Keratinocyte (primary cell): ENCODE measurements around the gene PADI1. TPM values are rescaled to one million over a fixed set of nuclear protein-coding genes. Genes with fewer than 3 reads are reported as not detected.
A peak's percentile ranks its signal among the peaks of the same experiment; 100 is the strongest.

Source experiments
- DNase-seq: peaks from one replicate; pipeline ENCODE4 v3.0.0-alpha.2; 2011; ENCODE audit warnings: low read depth, missing footprints, low spot score
- FAIRE-seq: peaks from 2 replicates; lab custom pipeline; 2011; peaks lifted over from hg19 to GRCh38; lab: Jason Lieb, UNC
- H2AFZ ChIP-seq: 2 replicates; pipeline ENCODE4 v1.6.0; 2012; ENCODE audit warnings: low read length, control low read depth, inconsistent platforms; ENCODE audit not compliant: control insufficient read depth
- H3K27ac ChIP-seq: 2 replicates; pipeline ENCODE4 v1.5.1; 2011; ENCODE audit warnings: low read length; ENCODE audit not compliant: control insufficient read depth, insufficient read depth
- H3K27me3 ChIP-seq: 3 replicates; pipeline ENCODE4 v1.6.0; 2011; ENCODE audit warnings: low read length; ENCODE audit not compliant: control insufficient read depth, insufficient read depth; ENCODE audit errors: extremely low read depth
- H3K36me3 ChIP-seq, 2 experiments: 2 replicates in 1 of 2; 3 replicates in 1 of 2; pipeline ENCODE4 v1.5.1; 2011; ENCODE audit warnings: low read length in 2 of 2, mild to moderate bottlenecking in 1 of 2; ENCODE audit not compliant: control insufficient read depth in 2 of 2, insufficient read depth in 2 of 2; ENCODE audit errors: extremely low read depth in 1 of 2
- H3K4me1 ChIP-seq: 3 replicates; pipeline ENCODE4 v1.5.1; 2011; ENCODE audit warnings: low read length; ENCODE audit not compliant: control insufficient read depth, insufficient read depth; ENCODE audit errors: extremely low read depth
- H3K4me2 ChIP-seq: 3 replicates; pipeline ENCODE4 v1.6.0; 2011; ENCODE audit warnings: low read depth, low read length; ENCODE audit not compliant: control insufficient read depth, insufficient read depth; ENCODE audit errors: extremely low read depth
- H3K4me3 ChIP-seq, 3 experiments: fragments of 200-600 bp in 1 of 3; sonication (generic) in 1 of 3; 2 replicates in 2 of 3; 3 replicates in 1 of 3; pipeline ENCODE4 v1.5.1; 2011 to 2016; ENCODE audit warnings: low read length in 3 of 3, mild to moderate bottlenecking in 3 of 3, control low read depth in 2 of 3, inconsistent platforms in 1 of 3, low read depth in 1 of 3, mixed read lengths in 1 of 3, mixed run types in 1 of 3, moderate library complexity in 1 of 3; ENCODE audit not compliant: control insufficient read depth in 2 of 3, insufficient read depth in 2 of 3; ENCODE audit errors: extremely low read depth in 1 of 3
- H3K79me2 ChIP-seq: 2 replicates; pipeline ENCODE4 v1.6.0; 2012; ENCODE audit warnings: low read length; ENCODE audit not compliant: control insufficient read depth, insufficient read depth
- H3K9ac ChIP-seq: 3 replicates; pipeline ENCODE4 v1.6.0; 2011; ENCODE audit warnings: low read length; ENCODE audit not compliant: control insufficient read depth, insufficient read depth; ENCODE audit errors: extremely low read depth
- H3K9me1 ChIP-seq: 3 replicates; pipeline ENCODE4 v1.6.0; 2011; ENCODE audit warnings: low read length; ENCODE audit not compliant: control insufficient read depth, insufficient read depth; ENCODE audit errors: extremely low read depth
- H3K9me3 ChIP-seq: 2 replicates; pipeline ENCODE4 v1.5.1; 2012; ENCODE audit warnings: low read depth, low read length; ENCODE audit not compliant: control insufficient read depth
- H4K20me1 ChIP-seq: 3 replicates; pipeline ENCODE4 v1.6.0; 2011; ENCODE audit warnings: low read length; ENCODE audit not compliant: control insufficient read depth, insufficient read depth; ENCODE audit errors: extremely low read depth
- CTCF ChIP-seq, 3 experiments: IDR thresholded peaks in 1 of 3; conservative IDR thresholded peaks in 1 of 3; optimal IDR thresholded peaks in 1 of 3; 2 replicates in 2 of 3; 3 replicates in 1 of 3; pipeline versions ENCODE3 to v1.5.1; 2011; ENCODE audit warnings: low read length in 3 of 3, mild to moderate bottlenecking in 3 of 3, moderate library complexity in 2 of 3, control low read depth in 1 of 3, inconsistent platforms in 1 of 3; ENCODE audit not compliant: insufficient read depth in 2 of 3; ENCODE audit errors: extremely low read depth in 1 of 3
- EZH2 ChIP-seq: IDR thresholded peaks from one replicate; pipeline ENCODE4 v1.6.1; 2012; ENCODE audit warnings: inconsistent platforms, mild to moderate bottlenecking, low read length, moderate library complexity
- dilution Hi-C: fragments of 300-500 bp; cut with MboI; formaldehyde crosslinking; loops from one replicate; pipeline ENCODE4 v1.7.0; 2020; ENCODE audit warnings: low sequenced_read_pairs; ENCODE audit not compliant: extremely low pct_ligation_motif_present
- polyA plus RNA-seq, 5 experiments: library from polyadenylated mRNA; depleted of rRNA in 3 of 5; stranded (reverse) in 3 of 5; stranded (forward) in 1 of 5; unstranded in 1 of 5; fragments of >200 nt; gene quantifications; 1 replicate in 1 of 5; 2 replicates in 3 of 5; 3 replicates in 1 of 5; pipeline versions ENCODE4 v1.2.1 to v1.2.3, GENCODE V29; 2011 to 2012; ENCODE audit warnings: missing spikeins in 2 of 5, low read depth in 1 of 5, low replicate concordance in 1 of 5

The PADI1 gene
- polyA plus RNA-seq, 1 donor (not counting 4 experiments of a cell fraction or from before 2014, with no cell fraction given) = 0.96 TPM

- peak overlapping the region; percentile 30 for H2AFZ ChIP-seq
- FAIRE-seq = no peak
- H3K9ac ChIP-seq = peak overlapping the region; percentile 63
Measured at GRCh38 chr1:17189632-17189990, 15.3 kb upstream of the PADI1 start.

DNA sequence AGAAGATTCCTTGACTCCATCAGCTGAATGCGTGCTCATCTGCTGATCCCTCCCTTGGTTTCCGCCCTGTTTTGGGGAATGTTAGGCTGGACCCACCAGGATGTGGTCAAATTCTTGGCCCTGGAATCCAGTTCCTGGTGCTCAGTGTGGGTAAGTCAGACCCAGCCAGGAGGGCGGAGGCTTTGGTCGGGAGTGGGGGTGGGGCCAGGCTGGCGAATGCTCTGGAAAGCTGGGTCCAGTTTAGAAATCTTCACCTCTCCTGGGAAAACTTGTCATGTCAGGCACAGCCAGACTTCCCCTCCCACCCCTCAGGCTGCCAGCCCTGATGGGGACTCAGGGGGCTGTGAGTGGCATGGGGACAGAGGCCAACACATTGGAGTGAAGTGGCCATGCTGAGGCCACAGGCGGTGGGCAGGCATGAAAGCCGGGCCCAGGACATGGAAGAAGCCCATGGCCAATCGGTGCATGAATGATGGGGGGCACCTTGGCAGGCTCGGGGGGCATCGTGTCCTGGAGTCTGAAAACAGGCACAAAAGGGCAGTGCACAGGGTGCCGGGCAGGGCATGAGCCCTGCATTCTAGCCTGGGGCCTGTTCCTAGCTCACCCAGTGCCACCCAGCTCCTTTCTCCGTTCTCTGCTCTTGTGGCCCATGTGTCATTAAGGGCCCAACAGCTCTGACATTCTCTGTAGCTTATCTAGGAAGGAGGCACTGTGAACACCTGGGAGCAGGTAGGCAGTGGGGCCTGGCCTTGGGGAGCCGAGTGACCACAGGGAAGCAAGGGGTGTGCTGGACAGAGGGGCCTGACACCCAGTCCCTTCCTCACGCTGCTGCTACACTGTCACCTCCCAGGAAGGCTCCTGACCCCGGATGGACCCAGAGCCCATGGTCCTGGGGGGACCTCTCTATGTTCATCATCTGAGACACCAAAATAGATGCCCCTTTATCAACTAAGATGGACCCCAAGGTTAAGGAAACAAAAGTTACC, 14.6 kb upstream of the PADI1 start:
- H4K20me1 ChIP-seq = no peaks in the 10 kb centered on the region
- peak overlapping the region; percentile 30 for H2AFZ ChIP-seq

More at GRCh38 chr1:17189632-17189990, 15.3 kb upstream of the PADI1 start:
- TF ChIP-seq EZH2 (no peak), CTCF (optimal IDR thresholded peaks at IDR 0.05 in 1 of 3, IDR thresholded peaks at IDR 0.05 in 1 of 3, conservative IDR thresholded peaks at IDR 0.05 in 1 of 3; ENCODE audit: extremely low read depth in 1 of 3, insufficient read depth in 2 of 3, low read length in 3 of 3) (no peak)
- Histone ChIP-seq H3K79me2 (no peaks in the 10 kb centered on the region), H3K4me3 (no peak overlapping the region), H3K4me2 (peak overlapping the region; percentile 73), H3K9me3 (peaks cover 7% of the 10 kb centered on the region), H3K4me1 (peaks cover 79% of the 10 kb centered on the region), H3K27ac (peak overlapping the region; percentile 82), H3K27me3 (no peaks in the 10 kb centered on the region), H4K20me1 (no peaks in the 10 kb centered on the region), H3K36me3 (no peaks in the 10 kb centered on the region), H3K9me1 (peaks cover 2% of the 10 kb centered on the region)
- dilution Hi-C loops = no loop called here
- DNase-seq = no peak

More for the DNA sequence above, 14.6 kb upstream of the PADI1 start:
- DNase-seq (peak; percentile 94), FAIRE-seq (peak; percentile 99)
- H3K4me3 ChIP-seq = no peak overlapping the region
- H3K79me2 ChIP-seq = no peaks in the 10 kb centered on the region
- peak overlapping the region; percentile 82 for H3K27ac ChIP-seq
- no peaks in the 10 kb centered on the region for H3K27me3 ChIP-seq
- H3K36me3 ChIP-seq = no peaks in the 10 kb centered on the region
- H3K9me3 ChIP-seq = peaks cover 7% of the 10 kb centered on the region
- peaks cover 79% of the 10 kb centered on the region for H3K4me1 ChIP-seq
- dilution Hi-C loops = no loop called here
- H3K4me2 ChIP-seq = peak overlapping the region; percentile 73
- peaks cover 2% of the 10 kb centered on the region for H3K9me1 ChIP-seq
- peak overlapping the region; percentile 63 for H3K9ac ChIP-seq
- TF ChIP-seq CTCF (optimal IDR thresholded peaks at IDR 0.05 in 1 of 3, IDR thresholded peaks at IDR 0.05 in 1 of 3, conservative IDR thresholded peaks at IDR 0.05 in 1 of 3; ENCODE audit: extremely low read depth in 1 of 3, insufficient read depth in 2 of 3, low read length in 3 of 3) = no peak
- TF ChIP-seq EZH2 = no peak
